H9 (cell line): ENCODE data around the gene NUP210. TPM values are rescaled to one million over a fixed set of nuclear protein-coding genes. Genes with fewer than 3 reads are reported as not detected.
"Not testable (repeated sequence)": the region's sequence is repeated elsewhere in the genome, so short reads cannot be mapped to it uniquely, and the experiment has no call there.

Experiments used
- DNase-seq: peaks from one replicate; pipeline ENCODE4 v3.0.0-alpha.2; 2017
- H2AFZ ChIP-seq: one replicate; pipeline ENCODE4 v1.6.1; 2013; ENCODE audit warnings: mild to moderate bottlenecking, low read length, control low read depth, moderate library complexity
- H2AK5ac ChIP-seq: 2 replicates; pipeline ENCODE4 v1.6.1; 2013; ENCODE audit warnings: low read length, control low read depth, mixed read lengths; ENCODE audit not compliant: insufficient read length
- H2BK120ac ChIP-seq: one replicate; pipeline ENCODE4 v1.6.1; 2013; ENCODE audit warnings: low read depth, mild to moderate bottlenecking, low read length, control low read depth, inconsistent platforms; ENCODE audit not compliant: poor library complexity, severe bottlenecking
- H2BK12ac ChIP-seq: 2 replicates; pipeline ENCODE4 v1.6.1; 2013; ENCODE audit warnings: low read length, control low read depth, mixed read lengths, low read depth; ENCODE audit not compliant: insufficient read length
- H2BK15ac ChIP-seq: 2 replicates; pipeline ENCODE4 v1.6.1; 2013; ENCODE audit warnings: low read depth, low read length, control low read depth
- H2BK20ac ChIP-seq: one replicate; pipeline ENCODE4 v1.6.1; 2013; ENCODE audit warnings: low read depth, mild to moderate bottlenecking, low read length, control low read depth, inconsistent platforms; ENCODE audit not compliant: poor library complexity, severe bottlenecking
- H2BK5ac ChIP-seq: 2 replicates; pipeline ENCODE4 v1.6.1; 2013; ENCODE audit warnings: low read length, control low read depth, mixed read lengths; ENCODE audit not compliant: insufficient read length
- H3K14ac ChIP-seq: 2 replicates; pipeline ENCODE4 v1.6.1; 2013; ENCODE audit warnings: low read length, control low read depth; ENCODE audit not compliant: insufficient read depth
- H3K18ac ChIP-seq: 2 replicates; pipeline ENCODE4 v1.6.1; 2013; ENCODE audit warnings: low read depth, mild to moderate bottlenecking, mixed read lengths, low read length, control low read depth; ENCODE audit not compliant: insufficient read length
- H3K23ac ChIP-seq: 2 replicates; pipeline ENCODE4 v1.6.1; 2013; ENCODE audit warnings: low read length, control low read depth, mixed read lengths, low read depth; ENCODE audit not compliant: insufficient read length
- H3K23me2 ChIP-seq: 2 replicates; pipeline ENCODE4 v1.6.1; 2013; ENCODE audit warnings: low read depth, mild to moderate bottlenecking, mixed read lengths, low read length, control low read depth; ENCODE audit not compliant: insufficient read length, poor library complexity, severe bottlenecking
- H3K27ac ChIP-seq: 2 replicates; pipeline ENCODE4 v1.5.1; 2013; ENCODE audit warnings: low read length, control low read depth, mixed read lengths, low read depth; ENCODE audit not compliant: insufficient read length
- H3K27me3 ChIP-seq: 2 replicates; pipeline ENCODE4 v1.6.1; 2013; ENCODE audit warnings: low read length, control low read depth, inconsistent platforms; ENCODE audit not compliant: insufficient read depth
- H3K4ac ChIP-seq: 2 replicates; pipeline ENCODE4 v1.6.1; 2013; ENCODE audit warnings: low read depth, mild to moderate bottlenecking, control low read depth, inconsistent platforms, low read length, moderate library complexity
- H3K4me1 ChIP-seq: 2 replicates; pipeline ENCODE4 v1.6.1; 2013; ENCODE audit warnings: low read length, control low read depth, inconsistent platforms; ENCODE audit not compliant: insufficient read depth
- H3K4me2 ChIP-seq: 2 replicates; pipeline ENCODE4 v1.6.1; 2013; ENCODE audit warnings: low read length, control low read depth, mixed read lengths; ENCODE audit not compliant: insufficient read length, insufficient read depth
- H3K56ac ChIP-seq: 2 replicates; pipeline ENCODE4 v1.6.1; 2013; ENCODE audit warnings: low read depth, mild to moderate bottlenecking, mixed read lengths, low read length, control low read depth; ENCODE audit not compliant: insufficient read length
- H3K79me1 ChIP-seq: 2 replicates; pipeline ENCODE4 v1.6.1; 2013; ENCODE audit warnings: low read depth, mild to moderate bottlenecking, moderate library complexity, low read length, control low read depth, inconsistent platforms; ENCODE audit not compliant: insufficient read depth, poor library complexity, severe bottlenecking
- H3K79me2 ChIP-seq: 2 replicates; pipeline ENCODE4 v1.6.1; 2013; ENCODE audit warnings: low read length, control low read depth, inconsistent platforms; ENCODE audit not compliant: insufficient read depth
- H3K9ac ChIP-seq: 2 replicates; pipeline ENCODE4 v1.6.1; 2013; ENCODE audit warnings: low read length, control low read depth, mixed read lengths; ENCODE audit not compliant: insufficient read length; ENCODE audit errors: extremely low read depth
- H3K9me3 ChIP-seq: one replicate; pipeline ENCODE4 v1.6.1; 2013; ENCODE audit warnings: low read depth, low read length, inconsistent platforms; ENCODE audit not compliant: control insufficient read depth
- H3T11ph ChIP-seq: one replicate; pipeline ENCODE4 v1.6.1; 2013; ENCODE audit warnings: mild to moderate bottlenecking, low read length, control low read depth, inconsistent platforms
- H4K20me1 ChIP-seq: one replicate; pipeline ENCODE4 v1.6.1; 2013; ENCODE audit not compliant: control insufficient read depth, insufficient read length, insufficient read depth
- H4K5ac ChIP-seq: 2 replicates; pipeline ENCODE4 v1.6.1; 2013; ENCODE audit warnings: low read depth, mild to moderate bottlenecking, mixed read lengths, low read length, control low read depth; ENCODE audit not compliant: insufficient read length
- H4K8ac ChIP-seq: replicated peaks from 2 replicates; pipeline ENCODE4 v1.6.1; 2013; ENCODE audit warnings: low read length, control low read depth, mixed read lengths, low read depth; ENCODE audit not compliant: insufficient read length
- H4K91ac ChIP-seq: 2 replicates; pipeline ENCODE4 v1.6.1; 2013; ENCODE audit warnings: low read depth, mild to moderate bottlenecking, moderate library complexity, mixed read lengths, low read length, control low read depth; ENCODE audit not compliant: insufficient read length
- H3K27ac Mint-ChIP-seq, 3 experiments: 2 replicates in 2 of 3; 3 replicates in 1 of 3; pipeline ENCODE4 v1.8.0; 2020 to 2021; ENCODE audit warnings: mixed read lengths in 3 of 3, mild to moderate bottlenecking in 1 of 3, moderate library complexity in 1 of 3
- H3K27me3 Mint-ChIP-seq: 2 replicates; pipeline ENCODE4 v1.8.0; 2021; ENCODE audit warnings: low read depth, mild to moderate bottlenecking, moderate library complexity, mixed read lengths
- H3K36me3 Mint-ChIP-seq, 3 experiments: 2 replicates in 2 of 3; 3 replicates in 1 of 3; pipeline ENCODE4 v1.8.0; 2020 to 2021; ENCODE audit warnings: low read depth in 3 of 3, mixed read lengths in 3 of 3; ENCODE audit not compliant: insufficient read depth in 1 of 3
- H3K4me1 Mint-ChIP-seq, 2 experiments: 2 replicates each; pipeline ENCODE4 v1.8.0; 2020; ENCODE audit warnings: mixed read lengths in 2 of 2
- H3K4me3 Mint-ChIP-seq, 2 experiments: 2 replicates in 1 of 2; 3 replicates in 1 of 2; pipeline ENCODE4 v1.8.0; 2020 to 2021; ENCODE audit warnings: mild to moderate bottlenecking in 2 of 2, mixed read lengths in 2 of 2, moderate library complexity in 1 of 2
- H3K9me3 Mint-ChIP-seq, 2 experiments: 2 replicates in 1 of 2; 3 replicates in 1 of 2; pipeline ENCODE4 v1.8.0; 2020; ENCODE audit warnings: mild to moderate bottlenecking in 2 of 2, mixed read lengths in 2 of 2, moderate library complexity in 1 of 2
- CTCF ChIP-seq: fragments of 200-600 bp; sonication (generic); conservative IDR thresholded peaks from 3 replicates; pipeline ENCODE4 v1.8.0; 2021; ENCODE audit warnings: antibody characterized with exemption, mild to moderate bottlenecking
- WGBS: extraction: QIAGEN DNeasy Blood & Tissue Kit; methylation state at CpG from one replicate; pipeline ENCODE4 v1.1.7; 2013; ENCODE audit warnings: missing lambda C conversion rate, low lambda C conversion rate, mixed read lengths; ENCODE audit not compliant: insufficient read length; ENCODE audit errors: extremely low coverage; 5-methylcytosine and 5-hydroxymethylcytosine counted together
- total RNA-seq: library from RNA; stranded (reverse); gene quantifications from 2 replicates; pipeline ENCODE4 v1.2.1, GENCODE V29; 2021

The NUP210 gene
- total RNA-seq, 1 experiment from 2014 or later: 48.8 TPM

GRCh38 chr3:13451301-13451673 lies 31.2 kb upstream of the NUP210 start:
- H3K27me3 Mint-ChIP-seq: no peaks in the 10 kb centered on the region
- H3K27me3 ChIP-seq: no peaks in the 10 kb centered on the region
- H3K9me3 Mint-ChIP-seq: peaks cover 0 to 3% of the 10 kb centered on the region in 2 experiments; a peak in 2 of 5 replicates
- H4K91ac ChIP-seq: no peak overlapping the region
- no CpG with 5 or more reads among the region's 7 CpGs for WGBS
- H2AFZ ChIP-seq: no peak overlapping the region
- H3K79me1 ChIP-seq: no peaks in the 10 kb centered on the region
- H3K79me2 ChIP-seq: no peaks in the 10 kb centered on the region
- H3K56ac ChIP-seq: no peak overlapping the region
- H3K27ac ChIP-seq: no peak overlapping the region
- no peaks in the 10 kb centered on the region for H3K9me3 ChIP-seq
- no peak for TF ChIP-seq CTCF
- no peak overlapping the region for H2BK15ac ChIP-seq
- no peak overlapping the region for H3K23ac ChIP-seq
- no peak overlapping the region for H4K5ac ChIP-seq
- H3K4me1 Mint-ChIP-seq: peaks cover 9 to 13% of the 10 kb centered on the region in 2 experiments
- H3K9ac ChIP-seq: no peak overlapping the region
- no peak overlapping the region for H3T11ph ChIP-seq
- H2BK5ac ChIP-seq: no peak overlapping the region
- no peak overlapping the region for H2BK20ac ChIP-seq
- no peak overlapping the region for H4K8ac ChIP-seq
- H2BK120ac ChIP-seq: no peak overlapping the region
- H3K4ac ChIP-seq: no peak overlapping the region
- peak overlapping the region; percentile 68 to 78 for H3K4me3 Mint-ChIP-seq
- H2BK12ac ChIP-seq: no peak overlapping the region
- peak overlapping the region; percentile 57 for H3K4me2 ChIP-seq
- peaks cover 4 to 6% (median 5%) of the 10 kb centered on the region in 3 experiments for H3K36me3 Mint-ChIP-seq
- no peaks in the 10 kb centered on the region for H3K4me1 ChIP-seq
- H2AK5ac ChIP-seq: no peak overlapping the region
- H3K18ac ChIP-seq: no peak overlapping the region
- peak; percentile 47 for DNase-seq
- no peak overlapping the region for H3K14ac ChIP-seq
- H3K27ac Mint-ChIP-seq: peak overlapping the region; percentile 33 to 90 (median 71); a peak in 5 of 7 replicates
- H3K23me2 ChIP-seq: no peaks in the 10 kb centered on the region
- H4K20me1 ChIP-seq: no peaks in the 10 kb centered on the region

- H3K9me3 ChIP-seq, H3K14ac ChIP-seq: not testable (repeated sequence)
Observed at GRCh38 chr3:13442882-13443281, 22.8 kb upstream of the NUP210 start.

More at GRCh38 chr3:13442882-13443281, 22.8 kb upstream of the NUP210 start:
- H3K4me3 Mint-ChIP-seq, H3K79me1 ChIP-seq, H3K79me2 ChIP-seq, H4K91ac ChIP-seq, H2BK5ac ChIP-seq, H3K27me3 ChIP-seq, H2BK20ac ChIP-seq, H2BK120ac ChIP-seq, H3K18ac ChIP-seq, H3K23me2 ChIP-seq, H4K5ac ChIP-seq, H2BK12ac ChIP-seq, H3T11ph ChIP-seq, H3K4me1 ChIP-seq, H3K9ac ChIP-seq, H3K56ac ChIP-seq, H3K4ac ChIP-seq, H3K9me3 Mint-ChIP-seq, H4K8ac ChIP-seq, H3K27ac Mint-ChIP-seq, H4K20me1 ChIP-seq, H3K23ac ChIP-seq, H3K4me1 Mint-ChIP-seq, H2AFZ ChIP-seq, H3K27me3 Mint-ChIP-seq, H3K4me2 ChIP-seq, H3K27ac ChIP-seq, DNase-seq, H2BK15ac ChIP-seq, H2AK5ac ChIP-seq: not testable (repeated sequence)
- WGBS: no CpG with 5 or more reads among the region's 2 CpGs
- H3K36me3 Mint-ChIP-seq: peaks cover 13 to 14% (median 13%) of the 10 kb centered on the region in 3 experiments; a peak in 6 of 7 replicates
